Suprapubic skin (tissue), 4 donors: ENCODE results near the gene MRPS18A. TPM values are rescaled to one million over a fixed set of nuclear protein-coding genes. Genes with fewer than 3 reads are reported as not detected.

Experiments
- DNase-seq, 2 donors: peaks; one replicate each; pipeline ENCODE4 v3.0.0-alpha.2; 2019; ENCODE audit warnings: low spot score in 2 of 2
- H3K27ac ChIP-seq: fragments of 200-600 bp; sonication (generic); one replicate; pipeline ENCODE4 v1.5.1; 2019
- H3K27me3 ChIP-seq: fragments of 200-600 bp; sonication (generic); one replicate; pipeline ENCODE4 v1.5.1; 2019
- H3K36me3 ChIP-seq: fragments of 200-600 bp; sonication (generic); one replicate; pipeline ENCODE4 v1.5.1; 2019
- H3K4me1 ChIP-seq: fragments of 200-600 bp; sonication (generic); one replicate; pipeline ENCODE4 v1.5.1; 2019
- H3K4me3 ChIP-seq: fragments of 200-600 bp; sonication (generic); one replicate; pipeline ENCODE4 v1.5.1; 2019; ENCODE audit warnings: mild to moderate bottlenecking
- H3K9me3 ChIP-seq: fragments of 200-600 bp; sonication (generic); one replicate; pipeline ENCODE4 v1.5.1; 2019
- EP300 ChIP-seq: sonication (generic); formaldehyde crosslinking; IDR thresholded peaks from one replicate; pipeline ENCODE4 v1.6.1; 2017; ENCODE audit warnings: antibody characterized with exemption
- POLR2A ChIP-seq, 2 donors: fragments of 450-650 bp; IDR thresholded peaks; one replicate each; pipeline ENCODE4 v1.6.1; 2017; ENCODE audit warnings: antibody characterized with exemption in 2 of 2, mild to moderate bottlenecking in 2 of 2, moderate library complexity in 2 of 2
- POLR2AphosphoS5 ChIP-seq, 3 donors: sonication (generic); formaldehyde crosslinking; IDR thresholded peaks; one replicate each; pipeline ENCODE4 v1.6.1; 2017; ENCODE audit warnings: antibody characterized with exemption in 3 of 3
- WGBS: methylation state at CpG from one replicate; pipeline ENCODE4 v1.1.5; 2018; 5-methylcytosine and 5-hydroxymethylcytosine counted together
- total RNA-seq, 4 donors: library from RNA; depleted of rRNA; stranded (reverse); fragments of >200 nt; gene quantifications; one replicate each; pipeline ENCODE4 v1.1.0, GENCODE V29; 2016
- TF ChIP-seq, protein P1 (sequence below), 2 donors: fragments of 200-600 bp in 1 of 2; fragments of 450-650 bp in 1 of 2; sonication (generic) in 1 of 2; IDR thresholded peaks; one replicate each; pipeline ENCODE4 v1.5.1; 2016 to 2019; ENCODE audit warnings: antibody characterized with exemption in 2 of 2, mild to moderate bottlenecking in 1 of 2, moderate library complexity in 1 of 2

Gene MRPS18A
- total RNA-seq, 4 donors from 2014 or later, result 43.6 to 59.0 (median 48.6) TPM

DNA sequence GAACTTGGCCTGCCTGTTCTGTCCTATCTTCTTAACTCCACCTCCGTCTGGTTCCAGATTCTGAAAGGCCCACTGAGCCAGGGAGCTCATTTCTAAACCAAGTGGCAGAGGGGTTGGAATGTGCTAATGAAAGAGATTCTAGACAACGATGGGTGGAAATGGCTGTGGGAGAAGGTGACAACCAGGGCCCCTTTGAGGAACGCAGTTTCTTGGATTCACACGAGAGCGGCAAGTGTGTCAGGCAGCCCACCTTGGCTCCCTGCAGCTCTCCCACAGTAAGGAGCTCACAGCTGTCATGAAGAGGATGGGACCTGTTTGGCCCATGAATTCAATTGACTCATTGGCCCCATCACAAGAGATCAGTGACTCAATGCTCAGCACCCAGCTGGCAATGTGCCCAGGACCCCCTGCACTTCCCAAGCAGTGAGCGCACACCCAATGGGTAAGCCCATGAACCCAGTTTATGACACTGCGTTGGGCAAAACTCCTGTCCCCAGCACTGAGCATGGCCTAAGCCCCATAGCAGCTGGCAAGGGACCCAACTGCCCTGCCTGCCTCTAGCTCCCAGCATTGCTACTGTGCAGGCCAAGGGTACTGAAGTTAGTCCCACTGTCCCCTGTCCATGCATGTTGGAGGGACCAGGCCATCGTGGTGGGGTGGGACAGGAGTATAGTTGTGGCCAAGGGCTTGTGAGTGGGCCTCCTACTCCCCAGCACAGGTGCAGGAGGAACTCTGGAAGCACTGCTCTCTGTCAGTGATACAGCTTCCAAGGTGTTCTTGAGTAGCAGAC is 16.4 kb downstream of the MRPS18A start:
- peaks cover 56% of the 10 kb centered on the region for H3K36me3 ChIP-seq

GRCh38 chr6:43670623-43670986 is 17.0 kb downstream of the MRPS18A start:
- no peaks in the 10 kb centered on the region for H3K27me3 ChIP-seq
- peak overlapping the region; percentile 11 for H3K27ac ChIP-seq
- no peak for DNase-seq
- H3K4me3 ChIP-seq, result no peak overlapping the region
- 91% methylated on average over 6 of the region's 6 CpGs for WGBS
- TF ChIP-seq POLR2AphosphoS5 (IDR thresholded peaks at IDR 0.05) (no peak), EP300 (no peak), POLR2A (IDR thresholded peaks at IDR 0.05) (no peak)
- TF ChIP-seq, protein P1, sequence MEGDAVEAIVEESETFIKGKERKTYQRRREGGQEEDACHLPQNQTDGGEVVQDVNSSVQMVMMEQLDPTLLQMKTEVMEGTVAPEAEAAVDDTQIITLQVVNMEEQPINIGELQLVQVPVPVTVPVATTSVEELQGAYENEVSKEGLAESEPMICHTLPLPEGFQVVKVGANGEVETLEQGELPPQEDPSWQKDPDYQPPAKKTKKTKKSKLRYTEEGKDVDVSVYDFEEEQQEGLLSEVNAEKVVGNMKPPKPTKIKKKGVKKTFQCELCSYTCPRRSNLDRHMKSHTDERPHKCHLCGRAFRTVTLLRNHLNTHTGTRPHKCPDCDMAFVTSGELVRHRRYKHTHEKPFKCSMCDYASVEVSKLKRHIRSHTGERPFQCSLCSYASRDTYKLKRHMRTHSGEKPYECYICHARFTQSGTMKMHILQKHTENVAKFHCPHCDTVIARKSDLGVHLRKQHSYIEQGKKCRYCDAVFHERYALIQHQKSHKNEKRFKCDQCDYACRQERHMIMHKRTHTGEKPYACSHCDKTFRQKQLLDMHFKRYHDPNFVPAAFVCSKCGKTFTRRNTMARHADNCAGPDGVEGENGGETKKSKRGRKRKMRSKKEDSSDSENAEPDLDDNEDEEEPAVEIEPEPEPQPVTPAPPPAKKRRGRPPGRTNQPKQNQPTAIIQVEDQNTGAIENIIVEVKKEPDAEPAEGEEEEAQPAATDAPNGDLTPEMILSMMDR (IDR thresholded peaks at IDR 0.05), result no peak
- no peaks in the 10 kb centered on the region for H3K9me3 ChIP-seq
- peaks cover 50% of the 10 kb centered on the region for H3K36me3 ChIP-seq
- H3K4me1 ChIP-seq, result peaks cover 39% of the 10 kb centered on the region

More for the DNA sequence above, 16.4 kb downstream of the MRPS18A start:
- 87% methylated on average over 6 of the region's 8 CpGs for WGBS
- Histone ChIP-seq H3K4me3 (no peak overlapping the region), H3K4me1 (peaks cover 39% of the 10 kb centered on the region), H3K27ac (no peak overlapping the region), H3K27me3 (no peaks in the 10 kb centered on the region), H3K9me3 (no peaks in the 10 kb centered on the region)
- no peak for DNase-seq
- no peak for TF ChIP-seq POLR2A (IDR thresholded peaks at IDR 0.05)
- TF ChIP-seq, protein P1 (IDR thresholded peaks at IDR 0.05), result no peak
- TF ChIP-seq POLR2AphosphoS5 (IDR thresholded peaks at IDR 0.05), result no peak
- TF ChIP-seq EP300, result no peak

- Histone ChIP-seq H3K36me3 (peaks cover 45% of the 10 kb centered on the region), H3K27ac (peak overlapping the region; percentile 55), H3K27me3 (no peaks in the 10 kb centered on the region), H3K9me3 (no peaks in the 10 kb centered on the region), H3K4me3 (no peak overlapping the region), H3K4me1 (peaks cover 39% of the 10 kb centered on the region)
- no peak for DNase-seq
- TF ChIP-seq, protein P1 (IDR thresholded peaks at IDR 0.05), result no peak
- no peak for TF ChIP-seq POLR2AphosphoS5 (IDR thresholded peaks at IDR 0.05)
- no peak for TF ChIP-seq POLR2A (IDR thresholded peaks at IDR 0.05)
- TF ChIP-seq EP300, result no peak
- 65% methylated on average over 6 of the region's 6 CpGs for WGBS
Measured at GRCh38 chr6:43669922-43670622, 17.5 kb downstream of the MRPS18A start.

DNA sequence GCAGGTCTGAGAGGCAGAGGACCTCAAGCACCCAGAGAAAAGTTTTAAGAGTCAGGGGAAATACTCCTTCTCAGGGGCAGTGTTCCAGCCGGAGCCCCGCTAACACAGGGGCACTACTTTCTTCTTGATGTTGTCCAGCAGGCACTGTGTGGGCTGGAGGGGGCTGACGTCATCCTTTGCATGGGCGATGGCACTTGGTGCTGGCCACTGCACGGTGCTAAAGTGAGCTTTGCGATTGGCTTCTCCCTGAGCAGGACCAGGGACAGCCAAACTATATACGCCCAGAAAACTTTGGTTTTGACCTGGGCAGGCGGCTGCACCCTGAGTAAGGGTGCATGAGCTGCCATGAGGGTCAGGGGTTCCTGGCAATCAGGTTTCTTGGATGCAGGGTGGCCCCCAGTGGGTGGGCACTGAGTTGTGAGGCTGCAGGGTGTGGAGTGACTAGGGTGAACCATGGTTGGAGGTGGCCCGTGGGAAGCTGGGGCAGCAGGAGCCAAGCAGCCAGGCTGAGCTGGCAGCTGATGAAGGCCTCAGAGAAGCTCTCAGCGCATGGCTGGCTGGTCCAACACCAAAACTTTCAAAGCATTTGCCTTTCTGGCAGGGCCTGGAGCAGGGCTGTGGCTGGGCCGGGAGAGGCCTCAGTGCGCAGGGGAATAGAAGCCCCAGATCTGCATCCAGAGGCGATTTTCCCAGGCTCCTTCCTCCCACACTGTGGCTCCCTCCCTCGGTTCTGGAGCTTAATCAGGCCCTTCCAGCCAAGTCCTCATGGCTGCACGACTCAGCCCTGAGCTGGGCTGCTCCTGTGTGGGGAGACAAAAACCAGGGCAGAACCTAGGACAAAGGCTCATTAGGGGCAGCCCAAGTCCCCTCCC is 18.3 kb downstream of the MRPS18A start:
- H3K27me3 ChIP-seq, result no peaks in the 10 kb centered on the region
- TF ChIP-seq POLR2A (IDR thresholded peaks at IDR 0.05) (no peak), EP300 (no peak), POLR2AphosphoS5 (IDR thresholded peaks at IDR 0.05) (no peak)
- TF ChIP-seq, protein P1 (IDR thresholded peaks at IDR 0.05), result no peak
- H3K9me3 ChIP-seq, result no peaks in the 10 kb centered on the region
- H3K27ac ChIP-seq, result peak overlapping the region; percentile 55
- 44% methylated on average over 12 of the region's 15 CpGs for WGBS
- H3K4me1 ChIP-seq, result peaks cover 39% of the 10 kb centered on the region
- DNase-seq, result peak in 1 of 2 donors; percentile 83
- no peak overlapping the region for H3K4me3 ChIP-seq
- peaks cover 37% of the 10 kb centered on the region for H3K36me3 ChIP-seq
